ENCODE data around the gene RTEL1. TPM values are rescaled to one million over a fixed set of nuclear protein-coding genes. Genes with fewer than 3 reads are reported as not detected.
A peak's percentile ranks its signal among the peaks of the same experiment; 100 is the strongest.

RTEL1 gene
- total and polyA plus RNA-seq, 9 of the 15 experiments (the other 6 are each of a cell fraction or from before 2014, with no cell fraction given) = 0.36 to 61.0 (median 17.9) TPM

- peak; percentile 78 for TF ChIP-seq MGA (IDR thresholded peaks at IDR 0.05)
- TF ChIP-seq SP2 (IDR thresholded peaks at IDR 0.05; ENCODE audit: extremely low read depth, low read depth, low read length, poor library complexity, severe bottlenecking) = no peak
- no peak for TF ChIP-seq SRSF9 (IDR thresholded peaks at IDR 0.05; ENCODE audit: borderline replicate concordance, low read depth, low read length)
- 0 out of 4 replicates have a peak, but pooled peaks of 1 of the 2 experiments have one; percentile 23 for TF ChIP-seq NONO (IDR thresholded peaks at IDR 0.05; ENCODE audit: low read depth in 2 of 2, low read length in 1 of 2)
- TF ChIP-seq HNRNPL (IDR thresholded peaks at IDR 0.05; ENCODE audit: low read depth, low read length) = 0 out of 2 replicates have a peak, but pooled peaks have one; percentile 13
- TF ChIP-seq U2AF1 (optimal IDR thresholded peaks at IDR 0.05; ENCODE audit: low read depth, low read length) = peak; percentile 88
- no peak for TF ChIP-seq ZNF778 (CRISPR knock-in tag; IDR thresholded peaks at IDR 0.05)
- peak; percentile 84; the same call in 1 of the 2 replicates for TF ChIP-seq MTA3 (IDR thresholded peaks at IDR 0.05; ENCODE audit: borderline replicate concordance)
- TF ChIP-seq ZBTB26 (CRISPR knock-in tag; IDR thresholded peaks at IDR 0.05) = no peak
- no peak for TF ChIP-seq GTF2B (IDR thresholded peaks at IDR 0.05; ENCODE audit: extremely low read depth, insufficient read length)
- TF ChIP-seq CCNT2 (IDR thresholded peaks at IDR 0.05; ENCODE audit: borderline replicate concordance, extremely low read depth, insufficient read length, low read depth, low read length) = peak; percentile 58
- TF ChIP-seq IRF9 (tag; IDR thresholded peaks at IDR 0.05) = no peak
These were observed 30.9 kb upstream of the RTEL1 start (continued) for GRCh38 chr20:63627129-63627750.
